HEK293 (cell line): ENCODE measurements around the gene ASB16.

Experiments used
- BCL11A ChIP-seq: fragments of 450-650 bp; formaldehyde crosslinking; IDR thresholded peaks from 2 replicates; pipeline ENCODE4 v1.5.1; 2016; ENCODE audit warnings: low read depth, missing biosample characterization, missing genetic modification characterization
- CTCF ChIP-seq: fragments of 450-650 bp; formaldehyde crosslinking; IDR thresholded peaks from 2 replicates; pipeline ENCODE4 v1.5.1; 2016; ENCODE audit warnings: missing biosample characterization, missing genetic modification characterization
- SETDB1 ChIP-seq: IDR thresholded peaks from one replicate; pipeline ENCODE4 v1.6.1; 2017; ENCODE audit warnings: mild to moderate bottlenecking, low read length, moderate library complexity, mixed read lengths; ENCODE audit not compliant: insufficient read length
- ZBTB21 ChIP-seq: fragments of 450-650 bp; formaldehyde crosslinking; IDR thresholded peaks from 2 replicates; pipeline ENCODE4 v1.5.1; 2017; ENCODE audit warnings: missing biosample characterization, missing genetic modification characterization
- ZNF138 ChIP-seq: fragments of 450-650 bp; formaldehyde crosslinking; IDR thresholded peaks from 2 replicates; pipeline ENCODE4 v1.5.1; 2016; ENCODE audit warnings: missing biosample characterization, missing genetic modification characterization, borderline replicate concordance
- ZNF16 ChIP-seq: fragments of 450-650 bp; formaldehyde crosslinking; IDR thresholded peaks from 2 replicates; pipeline ENCODE4 v1.5.1; 2016; ENCODE audit warnings: low read depth, missing biosample characterization, missing genetic modification characterization
- ZNF394 ChIP-seq: fragments of 450-650 bp; formaldehyde crosslinking; IDR thresholded peaks from 2 replicates; pipeline ENCODE4 v1.5.1; 2016; ENCODE audit warnings: missing biosample characterization, missing genetic modification characterization, mild to moderate bottlenecking, moderate library complexity, borderline replicate concordance
- ZNF521 ChIP-seq: fragments of 450-650 bp; formaldehyde crosslinking; IDR thresholded peaks from 2 replicates; pipeline ENCODE4 v1.5.1; 2017; ENCODE audit warnings: missing biosample characterization, mild to moderate bottlenecking, missing genetic modification characterization
- ZNF645 ChIP-seq: fragments of 450-650 bp; formaldehyde crosslinking; IDR thresholded peaks from 2 replicates; pipeline ENCODE4; 2016; ENCODE audit warnings: missing biosample characterization, missing genetic modification characterization
- ZNF654 ChIP-seq: fragments of 450-650 bp; formaldehyde crosslinking; IDR thresholded peaks from 2 replicates; pipeline ENCODE4 v1.5.1; 2016; ENCODE audit warnings: low read depth, missing biosample characterization, missing genetic modification characterization
- ZNF664 ChIP-seq: fragments of 450-650 bp; formaldehyde crosslinking; IDR thresholded peaks from 2 replicates; pipeline ENCODE4 v1.5.1; 2016; ENCODE audit warnings: missing biosample characterization, missing genetic modification characterization
- ZNF768 ChIP-seq: fragments of 450-650 bp; formaldehyde crosslinking; IDR thresholded peaks from 2 replicates; pipeline ENCODE4 v1.5.1; 2018; ENCODE audit warnings: missing biosample characterization, mild to moderate bottlenecking, missing genetic modification characterization
- TF ChIP-seq, protein P1 (sequence below): fragments of 450-650 bp; formaldehyde crosslinking; IDR thresholded peaks from 2 replicates; pipeline ENCODE4 v1.5.1; 2016; ENCODE audit warnings: missing biosample characterization, missing genetic modification characterization

GRCh38 chr17:44176671-44177501, 6.4 kb downstream of the ASB16 start:
- TF ChIP-seq ZBTB21 (tag by site-specific recombination): no peak
- TF ChIP-seq, protein P1, sequence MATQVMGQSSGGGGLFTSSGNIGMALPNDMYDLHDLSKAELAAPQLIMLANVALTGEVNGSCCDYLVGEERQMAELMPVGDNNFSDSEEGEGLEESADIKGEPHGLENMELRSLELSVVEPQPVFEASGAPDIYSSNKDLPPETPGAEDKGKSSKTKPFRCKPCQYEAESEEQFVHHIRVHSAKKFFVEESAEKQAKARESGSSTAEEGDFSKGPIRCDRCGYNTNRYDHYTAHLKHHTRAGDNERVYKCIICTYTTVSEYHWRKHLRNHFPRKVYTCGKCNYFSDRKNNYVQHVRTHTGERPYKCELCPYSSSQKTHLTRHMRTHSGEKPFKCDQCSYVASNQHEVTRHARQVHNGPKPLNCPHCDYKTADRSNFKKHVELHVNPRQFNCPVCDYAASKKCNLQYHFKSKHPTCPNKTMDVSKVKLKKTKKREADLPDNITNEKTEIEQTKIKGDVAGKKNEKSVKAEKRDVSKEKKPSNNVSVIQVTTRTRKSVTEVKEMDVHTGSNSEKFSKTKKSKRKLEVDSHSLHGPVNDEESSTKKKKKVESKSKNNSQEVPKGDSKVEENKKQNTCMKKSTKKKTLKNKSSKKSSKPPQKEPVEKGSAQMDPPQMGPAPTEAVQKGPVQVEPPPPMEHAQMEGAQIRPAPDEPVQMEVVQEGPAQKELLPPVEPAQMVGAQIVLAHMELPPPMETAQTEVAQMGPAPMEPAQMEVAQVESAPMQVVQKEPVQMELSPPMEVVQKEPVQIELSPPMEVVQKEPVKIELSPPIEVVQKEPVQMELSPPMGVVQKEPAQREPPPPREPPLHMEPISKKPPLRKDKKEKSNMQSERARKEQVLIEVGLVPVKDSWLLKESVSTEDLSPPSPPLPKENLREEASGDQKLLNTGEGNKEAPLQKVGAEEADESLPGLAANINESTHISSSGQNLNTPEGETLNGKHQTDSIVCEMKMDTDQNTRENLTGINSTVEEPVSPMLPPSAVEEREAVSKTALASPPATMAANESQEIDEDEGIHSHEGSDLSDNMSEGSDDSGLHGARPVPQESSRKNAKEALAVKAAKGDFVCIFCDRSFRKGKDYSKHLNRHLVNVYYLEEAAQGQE (tag by site-specific recombination): no peak
- TF ChIP-seq ZNF768 (tag by site-specific recombination): no peak
- TF ChIP-seq SETDB1: no peak
- TF ChIP-seq ZNF645 (tag by site-specific recombination): no peak
- TF ChIP-seq ZNF521: no peak
- TF ChIP-seq ZNF138 (tag by site-specific recombination): no peak
- no peak for TF ChIP-seq CTCF (tag by site-specific recombination)
- TF ChIP-seq ZNF16 (tag by site-specific recombination): no peak
- no peak for TF ChIP-seq ZNF394
- no peak for TF ChIP-seq ZNF664 (tag by site-specific recombination)
- TF ChIP-seq ZNF654 (tag by site-specific recombination): no peak
- TF ChIP-seq BCL11A (tag by site-specific recombination): no peak
